CD4-positive, alpha-beta T cell treated with Interleukin-21 for 1 hour (primary cell): ENCODE results near the gene ALDH3B1.
"Not testable (repeated sequence)": the region's sequence is repeated elsewhere in the genome, so short reads cannot be mapped to it uniquely, and the experiment has no call there.

Source experiments
- DNase-seq: peaks from one replicate; pipeline ENCODE4 v3.0.0-alpha.2; 2020

The ALDH3B1 gene

GRCh38 chr11:68010090-68011041 lies at the start of gene ALDH3B1:
Gene ALDH3B1, plus strand, starts transcription at chr11:68010327. Its CDS starts 4,971 bp downstream, at chr11:68015298.
- peak; percentile 19 for DNase-seq

- not testable (repeated sequence) for DNase-seq
These were observed 46.9 kb upstream of the ALDH3B1 start for GRCh38 chr11:67963217-67963616.

- not testable (repeated sequence) for DNase-seq
These were observed 46.2 kb upstream of the ALDH3B1 start for GRCh38 chr11:67963879-67964278.

GRCh38 chr11:67964746-67965145 lies 45.4 kb upstream of the ALDH3B1 start:
- not testable (repeated sequence) for DNase-seq

- not testable (repeated sequence) for DNase-seq
These were observed 44.2 kb upstream of the ALDH3B1 start for GRCh38 chr11:67965830-67966348.

GRCh38 chr11:67974746-67975145 lies 35.4 kb upstream of the ALDH3B1 start:
- not testable (repeated sequence) for DNase-seq

GRCh38 chr11:67978766-67979418 lies 31.2 kb upstream of the ALDH3B1 start:
- not testable (repeated sequence) for DNase-seq

GRCh38 chr11:67981226-67981625 lies 28.9 kb upstream of the ALDH3B1 start:
- not testable (repeated sequence) for DNase-seq

- DNase-seq: not testable (repeated sequence)
These were observed 27.8 kb upstream of the ALDH3B1 start for GRCh38 chr11:67982255-67982857.

- DNase-seq: no peak
These were observed 26.2 kb upstream of the ALDH3B1 start for GRCh38 chr11:67983951-67984350.

GRCh38 chr11:67985302-67985701 lies 24.8 kb upstream of the ALDH3B1 start:
- not testable (repeated sequence) for DNase-seq

- not testable (repeated sequence) for DNase-seq
These were observed 19.4 kb upstream of the ALDH3B1 start for GRCh38 chr11:67990546-67991346.

GRCh38 chr11:67991347-67992121 lies 18.6 kb upstream of the ALDH3B1 start:
- not testable (repeated sequence) for DNase-seq

GRCh38 chr11:67993821-67994220 lies 16.3 kb upstream of the ALDH3B1 start:
- DNase-seq: peak; percentile 60

- not testable (repeated sequence) for DNase-seq
These were observed 15.7 kb upstream of the ALDH3B1 start for GRCh38 chr11:67994387-67994786.

- not testable (repeated sequence) for DNase-seq
These were observed 15.0 kb upstream of the ALDH3B1 start for GRCh38 chr11:67995129-67995528.

GRCh38 chr11:67995579-67995978 lies 14.5 kb upstream of the ALDH3B1 start:
- not testable (repeated sequence) for DNase-seq

- DNase-seq: no peak
These were observed 14.1 kb upstream of the ALDH3B1 start for GRCh38 chr11:67996051-67996450.

- peak; percentile 42 for DNase-seq
These were observed 13.3 kb upstream of the ALDH3B1 start for GRCh38 chr11:67996622-67997474.

GRCh38 chr11:67997475-67997921 lies 12.6 kb upstream of the ALDH3B1 start:
- DNase-seq: no peak
